ENCODE measurements around the gene APBB2.
"Not testable (repeated sequence)": the region's sequence is repeated elsewhere in the genome, so short reads cannot be mapped to it uniquely, and the experiment has no call there.

The APBB2 gene

DNA sequence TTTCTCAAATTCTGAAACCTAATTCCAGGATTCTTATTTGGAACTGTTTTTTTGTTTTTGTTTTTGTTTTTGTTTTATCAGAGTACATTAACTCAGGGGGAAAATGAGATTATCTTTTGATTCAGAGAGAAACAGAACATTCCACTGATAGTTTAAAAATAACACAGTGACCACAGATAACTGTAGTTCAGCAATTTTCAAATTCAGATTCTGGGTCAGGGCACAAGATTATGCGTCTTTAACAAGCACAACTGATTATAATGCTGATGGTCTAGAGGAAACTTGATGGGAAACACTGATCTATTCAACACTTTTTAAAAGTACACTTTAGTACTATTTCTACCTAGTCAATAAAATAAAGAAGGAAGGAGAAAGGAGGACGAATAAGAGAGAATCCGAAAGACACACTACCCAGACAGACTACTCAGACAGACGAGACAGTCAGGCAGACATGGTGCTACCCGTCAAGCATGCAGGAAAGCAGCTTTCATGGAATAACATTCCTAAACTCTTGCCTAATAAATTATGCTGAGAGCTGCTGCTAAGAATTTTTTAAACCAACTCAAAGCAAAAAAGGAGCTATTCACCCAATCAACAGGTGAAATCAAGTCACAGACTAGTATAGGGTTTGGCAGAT, 59.0 kb downstream of the APBB2 start:
- DNase-seq = no peak

DNA sequence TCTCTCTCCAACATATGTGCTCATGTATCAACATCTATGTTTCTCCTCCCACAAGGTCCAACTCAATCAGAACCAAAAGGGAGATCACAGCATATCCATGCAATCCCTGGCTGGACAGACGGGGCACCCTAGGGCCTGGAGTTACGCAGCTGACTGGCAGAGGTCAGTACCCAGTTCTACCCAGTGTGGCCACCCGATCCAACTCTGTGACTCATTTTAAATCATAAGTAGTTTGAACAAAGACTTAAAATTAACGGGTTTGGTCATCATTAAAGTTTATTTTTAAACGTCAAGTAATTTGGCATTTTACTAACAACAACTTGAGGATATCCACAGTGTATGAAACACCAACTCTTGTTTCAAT, 59.5 kb downstream of the APBB2 start:
- DNase-seq = no peak

DNA sequence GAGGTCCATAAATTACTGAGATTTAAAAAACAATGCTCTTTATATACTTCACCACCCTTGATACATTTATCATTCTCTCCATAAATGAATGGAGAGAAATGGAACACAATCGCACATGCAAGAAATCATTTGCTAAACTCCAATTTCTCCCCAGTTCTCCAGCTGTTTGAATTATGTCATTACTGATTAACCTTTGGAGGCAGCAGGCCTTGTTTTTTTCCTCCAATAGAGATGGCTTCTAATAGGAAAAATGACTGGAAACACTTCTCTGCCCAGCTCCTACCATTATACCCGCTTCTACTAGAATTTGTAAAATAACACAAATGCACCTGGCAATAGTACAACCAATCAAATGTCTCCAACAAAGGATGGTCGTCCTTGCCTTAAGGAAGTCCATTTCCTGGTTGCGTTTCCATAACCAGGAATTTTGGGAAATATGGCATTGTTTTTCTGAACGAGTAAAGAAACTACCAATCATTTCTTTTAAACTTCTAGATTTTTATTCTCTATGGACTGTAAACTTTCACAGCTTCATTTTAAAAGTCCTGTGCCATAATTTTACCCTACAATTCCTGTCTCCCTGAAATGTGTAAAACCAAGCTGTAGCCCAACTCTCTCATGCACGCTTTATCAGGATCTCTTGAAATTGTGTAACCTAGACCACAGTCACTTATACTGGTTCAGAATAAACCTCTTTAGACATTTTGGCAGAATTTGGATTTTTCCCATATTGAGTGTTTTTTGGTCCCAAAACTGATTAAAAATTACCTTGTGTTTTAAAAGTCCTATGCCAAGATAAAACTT, 60.1 kb downstream of the APBB2 start:
- DNase-seq = no peak

DNA sequence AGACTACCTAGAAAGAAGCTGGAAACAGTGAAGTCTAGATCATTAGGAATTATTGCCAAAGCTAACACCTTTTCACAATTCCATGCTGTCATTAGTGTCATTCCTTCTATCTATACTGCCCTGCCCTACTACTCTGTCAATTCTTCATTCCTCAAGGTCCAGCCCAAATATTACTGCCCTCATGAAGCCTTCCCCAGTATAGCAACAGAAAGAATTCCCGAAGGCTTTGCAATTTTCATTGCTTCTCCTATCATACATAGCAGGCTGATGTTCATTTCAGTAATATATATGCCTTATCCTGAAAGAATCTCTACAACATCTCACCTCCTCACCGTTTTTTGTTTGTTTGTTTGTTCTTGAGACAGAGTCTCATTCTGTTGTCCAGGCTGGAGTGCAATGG, 63.9 kb downstream of the APBB2 start:
- no peak for DNase-seq

DNA sequence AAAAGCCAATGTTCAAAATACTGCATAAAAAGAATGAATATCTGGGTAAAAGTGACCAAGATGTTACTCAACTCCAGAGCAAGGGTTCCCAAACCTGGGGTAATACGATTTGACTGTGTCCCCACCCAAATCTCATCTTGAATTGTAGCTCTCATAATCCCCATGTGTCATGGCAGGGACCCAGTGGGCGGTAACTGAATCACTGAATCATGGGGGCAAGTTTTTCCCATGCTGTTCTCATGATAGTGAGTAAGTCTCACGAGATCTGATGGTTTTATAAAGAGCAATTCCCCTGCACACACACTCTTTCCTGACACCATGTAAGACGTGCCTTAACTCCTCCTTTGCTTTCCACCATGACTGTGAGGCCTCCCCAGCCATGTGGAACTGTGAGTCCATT, 64.8 kb downstream of the APBB2 start:
- DNase-seq = not testable (repeated sequence)

DNA sequence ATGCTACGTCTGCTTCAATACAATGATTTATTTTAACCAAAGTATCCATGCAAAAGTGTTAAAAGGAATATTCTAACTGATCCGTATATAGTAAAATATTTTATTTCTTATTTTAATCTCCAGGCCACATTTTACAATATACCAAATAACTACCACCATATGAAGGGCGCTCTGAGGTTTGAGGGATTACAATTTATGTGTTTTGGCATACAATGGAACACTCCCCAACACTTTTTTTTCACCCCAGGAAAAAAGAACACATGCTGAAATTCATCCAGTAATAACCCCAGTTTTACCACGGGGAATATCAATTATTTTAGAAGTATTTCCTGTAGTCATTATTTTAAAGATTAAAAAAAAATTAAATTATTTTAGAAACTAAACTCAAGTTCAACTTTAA, 65.4 kb downstream of the APBB2 start:
- no peak for DNase-seq

DNA sequence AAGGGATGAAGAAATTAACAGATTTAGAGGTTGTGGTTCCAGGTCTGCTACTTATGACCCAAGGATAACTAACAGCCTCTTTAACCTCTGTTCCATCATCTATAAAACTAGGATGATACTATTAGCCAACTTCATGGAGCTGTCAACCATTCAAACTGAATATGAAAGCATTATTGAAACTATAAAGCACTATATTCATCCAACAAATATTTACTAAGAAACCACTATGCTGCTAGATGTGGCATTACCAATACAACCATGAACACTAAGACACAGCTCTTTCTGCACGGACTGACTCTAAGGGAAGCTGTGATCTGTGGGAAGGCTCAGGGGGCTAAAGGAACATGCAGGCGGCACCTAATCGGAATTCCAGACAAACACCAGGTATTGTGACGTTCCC, 66.0 kb downstream of the APBB2 start:
- DNase-seq = no peak

DNA sequence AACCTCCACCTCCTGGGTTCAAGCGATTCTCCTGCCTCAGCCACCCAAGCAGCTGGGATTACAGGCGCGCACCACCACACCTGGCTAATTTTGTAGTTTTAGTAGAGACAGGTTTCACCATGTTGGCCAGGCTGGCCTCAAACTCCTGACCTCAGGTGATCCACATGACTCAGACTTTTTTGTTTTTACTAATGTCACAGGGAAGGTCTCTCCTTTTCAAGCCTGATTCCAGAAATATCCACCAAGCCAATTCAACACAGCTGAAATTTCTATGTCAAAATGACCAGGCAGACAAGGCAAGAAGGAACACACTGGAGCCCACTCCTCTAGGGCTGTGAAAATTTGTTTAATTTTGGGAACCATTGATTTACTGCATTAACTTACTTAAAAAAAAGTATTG, 66.8 kb downstream of the APBB2 start:
- not testable (repeated sequence) for DNase-seq

DNA sequence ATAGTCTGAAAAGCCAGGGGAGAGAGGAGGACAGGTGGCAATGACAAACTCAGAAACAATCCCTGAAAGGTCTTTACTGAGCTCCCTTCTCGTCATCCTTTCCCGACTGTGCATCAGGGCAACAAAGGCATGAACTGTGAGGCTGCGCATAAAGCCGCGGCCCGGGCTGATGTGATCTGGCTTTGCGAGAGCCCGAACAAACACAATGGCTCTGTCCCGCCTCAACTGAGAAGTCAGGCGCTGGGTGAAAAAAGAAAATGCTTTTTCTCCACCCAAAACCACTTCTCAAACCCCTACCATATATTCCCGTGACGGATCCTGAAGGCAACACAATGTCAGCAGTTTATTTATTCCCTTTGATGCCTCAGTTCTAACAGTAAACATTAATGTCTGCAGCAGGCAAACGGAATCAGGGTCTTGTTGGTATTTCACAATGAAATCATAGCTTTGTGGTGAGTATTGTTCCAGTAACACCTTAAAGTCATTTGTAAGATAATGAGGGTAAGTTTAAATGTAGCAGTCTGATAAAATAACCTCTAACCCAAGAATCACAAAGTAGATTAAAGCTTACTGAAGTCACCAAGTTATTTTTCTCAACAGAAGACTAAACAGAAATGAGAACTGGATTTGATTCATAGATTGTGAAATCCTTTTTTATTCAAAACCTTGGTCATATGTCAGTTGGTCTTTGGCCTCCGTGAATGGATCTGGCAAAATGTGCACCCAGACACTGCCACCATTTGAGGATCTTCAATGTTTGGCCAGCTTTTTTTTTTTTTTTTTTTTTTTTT, 67.4 kb downstream of the APBB2 start:
- no peak for DNase-seq

DNA sequence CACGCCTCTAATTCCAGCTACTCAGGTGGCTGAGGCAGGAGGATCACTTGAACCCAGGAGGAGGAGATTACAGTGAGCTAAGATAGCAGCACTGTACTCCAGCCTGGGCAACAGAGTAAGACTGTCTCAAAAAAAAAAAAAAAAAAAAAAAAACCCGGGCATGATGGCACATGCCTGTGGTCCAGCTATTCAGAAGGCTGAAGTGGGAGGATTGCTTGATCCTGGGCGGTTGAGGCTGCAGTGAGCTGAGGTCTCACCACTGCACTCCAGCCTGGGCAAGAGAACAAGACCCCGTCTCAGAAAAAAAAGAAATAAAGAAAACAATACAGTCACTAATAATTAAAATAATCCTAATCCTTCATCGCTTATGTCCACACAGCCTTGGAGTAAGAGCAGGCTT, 68.1 kb downstream of the APBB2 start:
- DNase-seq = no peak

DNA sequence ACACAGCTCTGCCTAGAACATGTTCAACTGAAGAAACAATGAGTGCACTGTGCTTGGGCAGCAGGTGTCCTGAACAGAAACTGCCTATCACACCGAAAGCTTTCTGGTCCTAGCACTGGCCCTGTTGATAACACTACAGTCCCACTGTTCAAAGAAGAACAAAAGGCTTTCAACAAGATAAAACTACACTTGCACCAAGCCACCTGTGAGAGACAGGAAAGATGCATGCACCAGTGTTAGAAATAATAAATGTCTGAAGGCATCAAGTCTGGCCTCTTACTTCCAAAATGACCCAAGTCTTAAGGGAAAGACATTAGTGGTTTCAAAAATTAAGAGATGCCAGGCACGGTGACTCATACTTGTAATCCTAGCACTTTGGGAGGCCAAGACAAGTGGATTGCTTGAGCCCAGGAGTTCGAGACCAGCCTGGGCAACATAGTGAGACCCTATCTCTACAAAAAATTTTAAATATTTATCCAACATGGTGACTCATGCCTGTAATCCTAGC, 68.7 kb downstream of the APBB2 start:
- no peak for DNase-seq

DNA sequence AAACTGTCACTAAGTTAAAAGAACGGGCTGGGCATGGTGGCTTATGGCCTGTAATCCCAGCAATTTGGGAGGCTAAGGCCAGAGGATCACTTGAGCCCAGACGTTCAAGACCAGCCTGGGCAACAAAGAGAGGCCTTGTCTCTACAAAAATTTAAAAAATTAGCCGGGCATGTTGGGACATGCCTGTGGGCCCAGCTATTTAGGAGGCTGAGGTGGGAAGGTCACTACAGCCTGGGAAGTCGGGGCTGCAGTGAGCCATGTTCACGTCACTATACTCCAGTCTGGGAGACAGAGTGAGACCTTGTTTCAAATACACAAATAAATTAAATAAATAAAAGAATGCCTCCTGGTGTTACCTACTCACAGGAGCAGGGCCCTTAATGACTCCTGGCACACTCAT, 69.5 kb downstream of the APBB2 start:
- DNase-seq = no peak

DNA sequence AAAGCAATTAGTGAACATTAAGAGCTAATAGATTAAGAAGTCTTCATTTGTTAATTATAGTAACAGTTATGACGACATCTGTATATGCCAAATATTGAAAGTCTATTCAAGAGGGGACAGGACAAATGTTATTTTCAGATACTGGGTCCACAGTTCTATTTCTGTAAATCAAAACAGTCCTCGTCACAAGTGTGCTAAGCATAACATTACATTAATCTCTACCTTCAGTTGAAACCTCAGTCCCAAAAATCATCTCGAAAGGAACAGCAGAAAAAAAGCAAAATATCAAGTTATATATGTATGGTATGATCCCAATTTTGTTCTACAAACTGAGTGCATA, 70.3 kb downstream of the APBB2 start:
- no peak for DNase-seq

DNA sequence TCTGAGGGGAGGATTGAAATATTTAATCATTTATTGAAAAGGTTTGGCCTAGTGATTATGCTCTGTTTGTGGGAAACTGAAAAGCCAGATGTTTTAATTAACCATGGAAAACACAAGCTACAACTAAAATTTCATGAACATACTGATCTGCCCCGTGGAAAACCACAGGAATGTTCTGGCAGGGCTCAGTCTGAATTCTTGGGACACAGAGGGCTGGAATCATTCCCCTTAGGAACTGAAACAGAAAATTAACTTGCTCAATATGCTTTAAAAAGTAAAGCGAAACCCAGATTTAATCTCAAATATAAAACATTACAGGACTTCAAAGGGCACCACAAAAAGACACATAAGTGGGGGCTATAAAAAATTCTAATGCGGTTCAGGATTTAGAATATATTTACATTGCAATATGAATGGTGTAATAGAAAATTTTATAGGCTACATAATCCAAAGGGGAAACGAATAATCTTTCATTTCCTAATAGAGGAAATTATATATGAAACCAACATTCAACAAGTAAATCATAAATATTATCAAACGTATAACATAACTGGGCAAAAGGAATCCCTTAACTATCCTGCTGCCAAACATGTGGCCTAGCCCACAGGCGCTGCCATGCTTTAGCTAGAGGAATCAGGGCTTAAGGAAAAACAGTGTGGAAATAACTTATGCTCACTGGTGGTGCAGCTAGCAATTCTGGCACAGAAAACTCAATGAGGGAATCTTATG, 70.9 kb downstream of the APBB2 start:
- no peak for DNase-seq

DNA sequence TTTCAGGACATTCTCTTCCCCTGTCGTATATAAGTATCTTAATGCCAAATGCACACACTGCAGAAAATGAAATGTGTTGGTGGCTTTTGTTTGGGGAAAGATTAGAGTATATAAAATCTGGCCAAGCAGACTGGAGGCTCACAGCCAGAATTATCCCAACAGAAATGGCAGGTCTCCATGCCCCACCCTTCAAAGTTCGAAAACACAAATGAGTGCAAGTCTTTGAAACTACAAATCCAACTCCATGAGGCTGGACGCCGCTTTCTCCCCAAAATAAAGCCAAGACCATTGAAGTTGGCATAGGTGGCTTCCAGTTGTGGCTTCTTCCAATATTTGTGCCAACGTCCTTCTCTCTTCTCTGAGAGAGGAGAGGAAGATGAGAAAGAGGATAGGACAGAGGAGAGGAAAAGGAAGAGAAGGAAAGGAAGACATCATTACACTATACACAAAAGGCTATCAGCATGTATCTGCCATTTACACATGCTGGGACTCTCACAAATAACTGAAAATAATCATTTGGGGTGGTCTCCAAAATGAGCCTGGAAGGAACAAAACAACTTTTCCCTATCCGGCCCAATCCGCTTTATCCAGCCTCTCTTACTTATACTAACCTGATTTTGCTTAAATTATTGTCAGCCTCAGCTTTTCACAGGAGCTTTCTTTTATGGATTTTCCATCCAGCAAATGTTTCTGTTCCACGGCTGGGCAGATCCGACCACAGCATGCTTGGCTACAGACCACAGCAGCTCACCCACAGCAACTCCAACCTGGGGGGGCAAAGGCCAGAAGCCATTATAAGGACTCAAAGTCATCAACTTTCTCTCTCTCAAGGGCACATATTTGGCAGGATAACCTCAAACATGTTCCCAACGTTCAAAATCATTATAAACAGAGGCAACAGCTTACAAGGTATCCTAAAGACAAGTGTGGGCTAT, 71.7 kb downstream of the APBB2 start:
- DNase-seq = no peak

DNA sequence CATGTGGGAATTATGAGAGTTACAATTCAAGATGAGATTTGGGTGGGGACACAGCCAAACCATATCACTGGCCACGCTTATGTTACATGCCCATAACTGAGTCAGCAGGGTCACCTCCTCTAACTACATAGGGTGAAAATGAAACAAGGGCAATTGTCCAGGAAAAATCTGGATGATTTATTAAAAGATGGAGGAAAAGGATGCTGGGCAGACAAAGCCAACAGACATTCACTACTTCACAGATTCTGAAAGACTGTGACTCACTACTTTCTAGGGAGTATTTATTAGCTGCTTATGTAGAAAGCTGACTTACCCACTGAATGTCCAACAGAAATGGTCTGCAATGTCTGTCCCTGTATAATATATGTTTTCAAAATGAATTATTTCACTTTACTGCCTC, 72.4 kb downstream of the APBB2 start:
- no peak for DNase-seq

DNA sequence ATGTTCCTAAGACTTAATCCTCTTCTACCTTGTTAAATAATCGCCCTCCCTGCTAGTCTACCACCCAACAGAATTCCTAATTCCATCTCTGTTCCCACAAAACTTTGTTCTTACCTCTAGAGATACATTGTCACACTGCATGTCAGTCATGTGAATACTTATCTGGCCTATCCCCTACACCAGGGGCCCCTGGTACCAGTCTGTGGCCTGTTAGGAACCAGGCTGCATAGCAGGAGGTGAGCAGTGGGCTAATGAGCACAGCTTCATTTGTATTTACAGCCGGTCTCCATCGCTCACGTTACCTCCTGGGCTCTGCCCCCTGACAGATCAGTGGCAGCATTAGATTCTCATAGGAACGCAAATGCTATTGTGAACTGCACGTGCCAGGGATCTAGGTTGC, 73.9 kb downstream of the APBB2 start:
- DNase-seq = no peak

DNA sequence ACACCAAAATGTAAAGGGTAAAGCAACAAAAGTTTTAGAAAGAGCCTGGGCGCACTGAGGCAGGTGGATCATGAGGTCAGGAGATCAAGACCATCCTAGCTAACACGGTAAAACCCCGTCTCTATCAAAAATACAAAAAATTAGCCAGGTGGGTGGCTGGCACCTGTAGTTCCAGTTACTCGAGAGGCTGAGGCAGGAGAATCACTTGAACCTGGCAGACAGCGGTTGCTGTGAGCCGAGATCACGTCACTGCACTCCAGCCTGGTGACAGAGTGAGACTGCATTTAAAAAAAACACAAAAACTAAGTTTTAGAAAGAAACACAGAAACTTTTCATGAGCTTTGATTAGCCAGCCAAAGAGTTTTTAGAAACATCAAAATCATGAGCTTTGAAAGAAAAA, 76.5 kb downstream of the APBB2 start:
- DNase-seq = no peak

DNA sequence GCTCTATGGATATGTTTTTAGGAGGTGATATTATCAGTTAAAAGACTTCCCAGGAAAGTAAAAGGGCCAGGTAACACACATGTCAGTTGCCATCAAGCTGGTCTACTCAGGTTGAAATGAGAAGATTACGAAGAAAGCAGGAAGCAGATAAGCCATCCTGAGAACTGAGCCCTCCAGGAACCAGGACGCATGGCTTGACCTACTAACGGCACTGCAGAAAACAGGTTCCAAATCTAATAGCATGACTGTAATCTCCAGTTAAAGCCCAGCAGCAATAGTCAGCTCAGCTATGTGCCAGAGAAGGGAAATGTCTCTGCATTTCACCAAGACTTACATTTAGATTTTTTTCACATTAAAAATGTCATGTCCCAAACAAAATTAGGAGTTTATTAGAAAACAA, 77.9 kb downstream of the APBB2 start:
- no peak for DNase-seq

DNA sequence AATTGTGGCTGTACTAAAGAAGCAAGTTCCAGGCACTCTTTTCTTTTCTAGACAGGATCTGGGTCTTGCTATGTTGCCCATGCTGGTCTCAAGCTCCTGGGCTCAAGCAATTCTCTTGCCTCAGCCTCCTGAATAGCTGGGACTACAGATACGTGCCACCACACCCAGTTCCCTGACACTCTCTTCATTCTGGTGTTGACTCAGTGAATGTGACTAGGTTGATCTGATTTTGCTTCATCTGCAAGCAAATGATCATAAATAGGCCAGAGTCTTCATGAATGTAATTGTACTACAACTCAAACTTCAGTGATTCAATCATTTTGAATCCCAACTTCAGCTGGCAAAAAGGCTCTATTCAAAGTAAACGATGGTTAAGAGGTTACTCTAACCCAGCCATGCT, 78.5 kb downstream of the APBB2 start:
- no peak for DNase-seq

DNA sequence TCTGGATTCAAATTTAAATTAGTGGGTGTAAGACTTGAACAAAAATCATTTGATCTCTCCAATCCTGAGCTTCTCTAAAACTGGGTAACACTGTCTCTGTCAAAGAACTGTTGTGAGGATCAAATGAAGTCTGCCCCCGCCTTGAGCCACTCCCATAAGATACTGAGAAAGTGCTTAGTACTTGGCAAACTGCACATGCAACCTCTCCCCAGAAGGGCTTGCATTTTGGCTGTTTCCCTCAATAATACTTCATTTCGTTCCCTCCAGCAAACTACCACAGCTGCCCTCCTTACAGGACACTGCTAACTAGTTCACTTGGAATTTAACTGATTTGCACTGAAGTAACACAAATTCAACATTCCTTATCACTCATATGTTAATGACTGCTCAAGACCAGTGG, 79.8 kb downstream of the APBB2 start:
- DNase-seq = no peak

DNA sequence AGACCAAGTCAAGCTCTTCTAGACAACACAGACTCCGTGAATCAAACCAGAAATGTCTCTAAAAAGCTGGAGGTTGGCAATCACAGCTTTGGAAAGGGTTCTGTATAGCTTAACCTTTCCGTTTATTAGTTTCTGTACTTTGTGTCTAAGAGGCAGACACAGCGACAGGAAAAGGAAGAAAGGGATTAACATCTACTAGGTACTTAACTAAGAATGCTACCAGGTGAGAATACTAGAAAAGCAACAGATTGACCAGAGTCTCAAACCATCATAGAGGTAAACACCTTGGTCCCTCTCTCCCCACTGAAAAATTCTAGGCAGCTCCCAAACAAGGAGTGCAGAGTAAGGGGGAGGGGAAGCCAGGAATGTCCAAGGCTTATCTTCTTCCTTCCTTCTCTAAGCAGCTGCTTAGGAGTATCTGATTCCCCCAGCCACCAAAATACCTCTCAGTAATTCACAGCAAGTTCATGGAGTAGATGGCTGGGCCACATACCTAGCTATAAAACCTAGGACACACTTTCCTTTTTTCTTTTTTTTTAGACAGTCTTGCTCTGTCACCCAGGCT, 80.8 kb downstream of the APBB2 start:
- no peak for DNase-seq
